H9 (cell line): ENCODE results near the gene RCAN2. TPM values are rescaled to one million over a fixed set of nuclear protein-coding genes. Genes with fewer than 3 reads are reported as not detected.

Experiments used
- DNase-seq: peaks from one replicate; pipeline ENCODE4 v3.0.0-alpha.2; 2017
- H2AFZ ChIP-seq: one replicate; pipeline ENCODE4 v1.6.1; 2013; ENCODE audit warnings: mild to moderate bottlenecking, low read length, control low read depth, moderate library complexity
- H2AK5ac ChIP-seq: 2 replicates; pipeline ENCODE4 v1.6.1; 2013; ENCODE audit warnings: low read length, control low read depth, mixed read lengths; ENCODE audit not compliant: insufficient read length
- H2BK120ac ChIP-seq: one replicate; pipeline ENCODE4 v1.6.1; 2013; ENCODE audit warnings: low read depth, mild to moderate bottlenecking, low read length, control low read depth, inconsistent platforms; ENCODE audit not compliant: poor library complexity, severe bottlenecking
- H2BK12ac ChIP-seq: 2 replicates; pipeline ENCODE4 v1.6.1; 2013; ENCODE audit warnings: low read length, control low read depth, mixed read lengths, low read depth; ENCODE audit not compliant: insufficient read length
- H2BK15ac ChIP-seq: 2 replicates; pipeline ENCODE4 v1.6.1; 2013; ENCODE audit warnings: low read depth, low read length, control low read depth
- H2BK20ac ChIP-seq: one replicate; pipeline ENCODE4 v1.6.1; 2013; ENCODE audit warnings: low read depth, mild to moderate bottlenecking, low read length, control low read depth, inconsistent platforms; ENCODE audit not compliant: poor library complexity, severe bottlenecking
- H2BK5ac ChIP-seq: 2 replicates; pipeline ENCODE4 v1.6.1; 2013; ENCODE audit warnings: low read length, control low read depth, mixed read lengths; ENCODE audit not compliant: insufficient read length
- H3K14ac ChIP-seq: 2 replicates; pipeline ENCODE4 v1.6.1; 2013; ENCODE audit warnings: low read length, control low read depth; ENCODE audit not compliant: insufficient read depth
- H3K18ac ChIP-seq: 2 replicates; pipeline ENCODE4 v1.6.1; 2013; ENCODE audit warnings: low read depth, mild to moderate bottlenecking, mixed read lengths, low read length, control low read depth; ENCODE audit not compliant: insufficient read length
- H3K23ac ChIP-seq: 2 replicates; pipeline ENCODE4 v1.6.1; 2013; ENCODE audit warnings: low read length, control low read depth, mixed read lengths, low read depth; ENCODE audit not compliant: insufficient read length
- H3K23me2 ChIP-seq: 2 replicates; pipeline ENCODE4 v1.6.1; 2013; ENCODE audit warnings: low read depth, mild to moderate bottlenecking, mixed read lengths, low read length, control low read depth; ENCODE audit not compliant: insufficient read length, poor library complexity, severe bottlenecking
- H3K27ac ChIP-seq: 2 replicates; pipeline ENCODE4 v1.5.1; 2013; ENCODE audit warnings: low read length, control low read depth, mixed read lengths, low read depth; ENCODE audit not compliant: insufficient read length
- H3K27me3 ChIP-seq: 2 replicates; pipeline ENCODE4 v1.6.1; 2013; ENCODE audit warnings: low read length, control low read depth, inconsistent platforms; ENCODE audit not compliant: insufficient read depth
- H3K4ac ChIP-seq: 2 replicates; pipeline ENCODE4 v1.6.1; 2013; ENCODE audit warnings: low read depth, mild to moderate bottlenecking, control low read depth, inconsistent platforms, low read length, moderate library complexity
- H3K4me1 ChIP-seq: 2 replicates; pipeline ENCODE4 v1.6.1; 2013; ENCODE audit warnings: low read length, control low read depth, inconsistent platforms; ENCODE audit not compliant: insufficient read depth
- H3K4me2 ChIP-seq: 2 replicates; pipeline ENCODE4 v1.6.1; 2013; ENCODE audit warnings: low read length, control low read depth, mixed read lengths; ENCODE audit not compliant: insufficient read length, insufficient read depth
- H3K56ac ChIP-seq: 2 replicates; pipeline ENCODE4 v1.6.1; 2013; ENCODE audit warnings: low read depth, mild to moderate bottlenecking, mixed read lengths, low read length, control low read depth; ENCODE audit not compliant: insufficient read length
- H3K79me1 ChIP-seq: 2 replicates; pipeline ENCODE4 v1.6.1; 2013; ENCODE audit warnings: low read depth, mild to moderate bottlenecking, moderate library complexity, low read length, control low read depth, inconsistent platforms; ENCODE audit not compliant: insufficient read depth, poor library complexity, severe bottlenecking
- H3K79me2 ChIP-seq: 2 replicates; pipeline ENCODE4 v1.6.1; 2013; ENCODE audit warnings: low read length, control low read depth, inconsistent platforms; ENCODE audit not compliant: insufficient read depth
- H3K9ac ChIP-seq: 2 replicates; pipeline ENCODE4 v1.6.1; 2013; ENCODE audit warnings: low read length, control low read depth, mixed read lengths; ENCODE audit not compliant: insufficient read length; ENCODE audit errors: extremely low read depth
- H3K9me3 ChIP-seq: one replicate; pipeline ENCODE4 v1.6.1; 2013; ENCODE audit warnings: low read depth, low read length, inconsistent platforms; ENCODE audit not compliant: control insufficient read depth
- H3T11ph ChIP-seq: one replicate; pipeline ENCODE4 v1.6.1; 2013; ENCODE audit warnings: mild to moderate bottlenecking, low read length, control low read depth, inconsistent platforms
- H4K20me1 ChIP-seq: one replicate; pipeline ENCODE4 v1.6.1; 2013; ENCODE audit not compliant: control insufficient read depth, insufficient read length, insufficient read depth
- H4K5ac ChIP-seq: 2 replicates; pipeline ENCODE4 v1.6.1; 2013; ENCODE audit warnings: low read depth, mild to moderate bottlenecking, mixed read lengths, low read length, control low read depth; ENCODE audit not compliant: insufficient read length
- H4K8ac ChIP-seq: replicated peaks from 2 replicates; pipeline ENCODE4 v1.6.1; 2013; ENCODE audit warnings: low read length, control low read depth, mixed read lengths, low read depth; ENCODE audit not compliant: insufficient read length
- H4K91ac ChIP-seq: 2 replicates; pipeline ENCODE4 v1.6.1; 2013; ENCODE audit warnings: low read depth, mild to moderate bottlenecking, moderate library complexity, mixed read lengths, low read length, control low read depth; ENCODE audit not compliant: insufficient read length
- H3K27ac Mint-ChIP-seq, 3 experiments: 2 replicates in 2 of 3; 3 replicates in 1 of 3; pipeline ENCODE4 v1.8.0; 2020 to 2021; ENCODE audit warnings: mixed read lengths in 3 of 3, mild to moderate bottlenecking in 1 of 3, moderate library complexity in 1 of 3
- H3K27me3 Mint-ChIP-seq: 2 replicates; pipeline ENCODE4 v1.8.0; 2021; ENCODE audit warnings: low read depth, mild to moderate bottlenecking, moderate library complexity, mixed read lengths
- H3K36me3 Mint-ChIP-seq, 3 experiments: 2 replicates in 2 of 3; 3 replicates in 1 of 3; pipeline ENCODE4 v1.8.0; 2020 to 2021; ENCODE audit warnings: low read depth in 3 of 3, mixed read lengths in 3 of 3; ENCODE audit not compliant: insufficient read depth in 1 of 3
- H3K4me1 Mint-ChIP-seq, 2 experiments: 2 replicates each; pipeline ENCODE4 v1.8.0; 2020; ENCODE audit warnings: mixed read lengths in 2 of 2
- H3K4me3 Mint-ChIP-seq, 2 experiments: 2 replicates in 1 of 2; 3 replicates in 1 of 2; pipeline ENCODE4 v1.8.0; 2020 to 2021; ENCODE audit warnings: mild to moderate bottlenecking in 2 of 2, mixed read lengths in 2 of 2, moderate library complexity in 1 of 2
- H3K9me3 Mint-ChIP-seq, 2 experiments: 2 replicates in 1 of 2; 3 replicates in 1 of 2; pipeline ENCODE4 v1.8.0; 2020; ENCODE audit warnings: mild to moderate bottlenecking in 2 of 2, mixed read lengths in 2 of 2, moderate library complexity in 1 of 2
- WGBS: extraction: QIAGEN DNeasy Blood & Tissue Kit; methylation state at CpG from one replicate; pipeline ENCODE4 v1.1.7; 2013; ENCODE audit warnings: missing lambda C conversion rate, low lambda C conversion rate, mixed read lengths; ENCODE audit not compliant: insufficient read length; ENCODE audit errors: extremely low coverage; 5-methylcytosine and 5-hydroxymethylcytosine counted together
- total RNA-seq: library from RNA; stranded (reverse); gene quantifications from 2 replicates; pipeline ENCODE4 v1.2.1, GENCODE V29; 2021
- TF ChIP-seq, protein P1 (sequence below): fragments of 200-600 bp; sonication (generic); conservative IDR thresholded peaks from 3 replicates; pipeline ENCODE4 v1.8.0; 2021; ENCODE audit warnings: antibody characterized with exemption, mild to moderate bottlenecking

The RCAN2 gene
- total RNA-seq, 1 experiment from 2014 or later = 3.0 TPM

DNA sequence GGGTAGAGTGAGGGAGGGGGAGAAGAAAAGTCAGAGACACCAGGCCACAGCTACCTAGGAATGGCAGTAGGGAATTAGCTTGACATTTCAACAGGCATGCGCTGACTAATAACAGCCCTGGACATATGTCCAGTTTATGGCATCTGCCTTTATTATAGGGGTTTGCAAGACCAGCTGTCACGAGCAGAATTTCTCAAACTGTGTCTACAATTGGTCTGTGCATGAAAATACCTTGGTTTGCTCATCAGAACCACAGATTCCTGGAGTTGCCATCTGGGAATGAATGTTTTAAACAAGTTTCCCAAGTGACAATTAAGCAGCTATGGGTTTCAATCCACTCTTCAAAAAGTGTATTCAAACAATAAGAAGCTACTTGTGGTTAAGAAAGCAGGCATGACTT, 210.1 kb downstream of the RCAN2 start:
- no peak overlapping the region for H3K23ac ChIP-seq
- H3K4me1 Mint-ChIP-seq = no peaks in the 10 kb centered on the region
- no peak overlapping the region for H4K5ac ChIP-seq
- no peaks in the 10 kb centered on the region for H3K9me3 ChIP-seq
- H2BK20ac ChIP-seq = no peak overlapping the region
- H3K4ac ChIP-seq = no peak overlapping the region
- no peaks in the 10 kb centered on the region for H3K79me2 ChIP-seq
- H3K14ac ChIP-seq = no peak overlapping the region
- 0 out of 2 replicates have a peak, but pooled peaks cover 3% of the 10 kb centered on the region for H3K27me3 Mint-ChIP-seq
- H3K4me2 ChIP-seq = no peak overlapping the region
- H4K91ac ChIP-seq = no peak overlapping the region
- no peak overlapping the region for H2BK15ac ChIP-seq
- no peak overlapping the region for H2BK5ac ChIP-seq
- no peak overlapping the region for H4K8ac ChIP-seq
- H2AK5ac ChIP-seq = no peak overlapping the region
- no peak overlapping the region for H3K27ac ChIP-seq
- no peaks in the 10 kb centered on the region for H3K9me3 Mint-ChIP-seq
- H4K20me1 ChIP-seq = no peaks in the 10 kb centered on the region
- no peaks in the 10 kb centered on the region for H3K27me3 ChIP-seq
- no peak overlapping the region for H2AFZ ChIP-seq
- H3K4me1 ChIP-seq = no peaks in the 10 kb centered on the region
- no peaks in the 10 kb centered on the region for H3K36me3 Mint-ChIP-seq
- no peaks in the 10 kb centered on the region for H3K79me1 ChIP-seq
- no peak overlapping the region for H3K9ac ChIP-seq
- H3T11ph ChIP-seq = no peak overlapping the region
- WGBS = no CpG with 5 or more reads among the region's 2 CpGs
- TF ChIP-seq, protein P1, sequence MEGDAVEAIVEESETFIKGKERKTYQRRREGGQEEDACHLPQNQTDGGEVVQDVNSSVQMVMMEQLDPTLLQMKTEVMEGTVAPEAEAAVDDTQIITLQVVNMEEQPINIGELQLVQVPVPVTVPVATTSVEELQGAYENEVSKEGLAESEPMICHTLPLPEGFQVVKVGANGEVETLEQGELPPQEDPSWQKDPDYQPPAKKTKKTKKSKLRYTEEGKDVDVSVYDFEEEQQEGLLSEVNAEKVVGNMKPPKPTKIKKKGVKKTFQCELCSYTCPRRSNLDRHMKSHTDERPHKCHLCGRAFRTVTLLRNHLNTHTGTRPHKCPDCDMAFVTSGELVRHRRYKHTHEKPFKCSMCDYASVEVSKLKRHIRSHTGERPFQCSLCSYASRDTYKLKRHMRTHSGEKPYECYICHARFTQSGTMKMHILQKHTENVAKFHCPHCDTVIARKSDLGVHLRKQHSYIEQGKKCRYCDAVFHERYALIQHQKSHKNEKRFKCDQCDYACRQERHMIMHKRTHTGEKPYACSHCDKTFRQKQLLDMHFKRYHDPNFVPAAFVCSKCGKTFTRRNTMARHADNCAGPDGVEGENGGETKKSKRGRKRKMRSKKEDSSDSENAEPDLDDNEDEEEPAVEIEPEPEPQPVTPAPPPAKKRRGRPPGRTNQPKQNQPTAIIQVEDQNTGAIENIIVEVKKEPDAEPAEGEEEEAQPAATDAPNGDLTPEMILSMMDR = no peak
- H3K4me3 Mint-ChIP-seq = no peak overlapping the region
- H3K56ac ChIP-seq = no peak overlapping the region
- no peak for DNase-seq
- no peaks in the 10 kb centered on the region for H3K23me2 ChIP-seq
- no peak overlapping the region for H2BK12ac ChIP-seq
- no peak overlapping the region for H3K18ac ChIP-seq
- H3K27ac Mint-ChIP-seq = peak overlapping the region in 1 of 3 experiments; percentile 92; a peak in 1 of 7 replicates
- H2BK120ac ChIP-seq = no peak overlapping the region
